HG03064 (cell line): Measurements from ENCODE around the gene MAP1LC3B2.

Source experiments
- ATAC-seq: cut with Tn5 transposase; IDR thresholded peaks from one replicate; pipeline ENCODE4 v1.9.1; 2021; ENCODE audit warnings: low read depth; ENCODE audit not compliant: unreplicated experiment

The MAP1LC3B2 gene

DNA sequence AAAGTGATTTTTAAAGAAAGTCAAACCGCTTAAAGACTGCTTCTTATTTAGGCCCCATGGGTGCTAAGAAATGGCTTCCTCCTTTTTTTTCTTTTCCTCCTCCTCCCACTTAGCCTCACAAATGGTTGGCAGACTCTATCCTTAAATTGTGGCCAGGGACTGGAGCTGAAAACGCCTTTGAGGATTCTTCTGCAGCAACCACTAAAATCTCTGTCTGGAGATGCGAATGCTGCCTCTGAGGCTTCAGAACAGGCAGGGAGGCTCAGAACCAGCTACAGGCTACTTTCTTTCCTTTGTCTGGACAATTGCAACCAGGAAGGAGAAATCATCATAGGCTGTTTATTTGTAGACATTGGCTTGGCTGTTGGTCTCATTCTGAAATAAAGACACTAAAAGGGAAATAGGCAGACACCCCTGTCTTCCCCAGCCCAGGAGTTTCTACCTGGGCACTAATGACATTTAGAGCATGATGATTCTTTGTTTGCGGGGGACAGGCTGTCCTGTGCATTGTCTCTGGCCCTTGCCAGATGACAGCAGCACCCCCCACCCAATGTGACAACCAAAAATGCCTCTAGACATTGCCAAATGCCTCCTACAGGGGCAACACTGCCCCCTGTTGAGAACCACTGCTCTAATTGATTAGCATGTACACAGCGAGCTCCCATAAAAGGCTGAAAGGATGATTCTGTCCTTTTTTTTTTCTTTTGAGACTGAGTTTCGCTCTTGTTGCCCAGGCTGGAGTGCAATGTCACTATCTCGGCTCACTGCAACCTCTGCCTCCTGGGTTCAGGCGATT, 50.3 kb downstream of the MAP1LC3B2 start:
- no peak for ATAC-seq

DNA sequence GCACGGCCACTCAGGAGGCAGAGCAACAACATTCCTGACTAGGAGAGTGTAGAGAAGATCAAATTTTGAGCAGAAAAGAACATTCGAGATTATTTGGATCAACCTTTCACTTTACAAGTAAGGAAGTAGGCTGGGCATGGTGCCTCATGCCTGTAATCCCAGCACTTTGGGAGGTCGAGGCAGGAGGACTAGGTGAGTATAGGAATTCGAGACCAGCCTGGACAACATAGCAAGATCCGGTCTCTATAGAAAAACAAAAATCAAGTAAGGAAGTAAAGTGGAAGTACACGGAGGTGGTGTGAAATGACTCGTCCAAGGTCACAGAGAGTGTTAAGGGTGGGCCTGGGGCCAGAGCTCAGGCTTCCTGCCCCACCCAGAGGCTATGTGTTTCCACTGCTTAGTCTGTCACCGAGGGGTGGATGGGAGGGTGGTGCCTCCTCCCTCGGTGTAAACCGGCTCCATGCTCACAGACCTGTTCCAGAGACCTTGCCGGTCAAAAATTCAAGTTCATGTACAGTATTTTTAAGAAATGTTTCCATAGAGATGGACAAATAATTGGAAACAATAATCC, 51.9 kb downstream of the MAP1LC3B2 start:
- no peak for ATAC-seq

DNA sequence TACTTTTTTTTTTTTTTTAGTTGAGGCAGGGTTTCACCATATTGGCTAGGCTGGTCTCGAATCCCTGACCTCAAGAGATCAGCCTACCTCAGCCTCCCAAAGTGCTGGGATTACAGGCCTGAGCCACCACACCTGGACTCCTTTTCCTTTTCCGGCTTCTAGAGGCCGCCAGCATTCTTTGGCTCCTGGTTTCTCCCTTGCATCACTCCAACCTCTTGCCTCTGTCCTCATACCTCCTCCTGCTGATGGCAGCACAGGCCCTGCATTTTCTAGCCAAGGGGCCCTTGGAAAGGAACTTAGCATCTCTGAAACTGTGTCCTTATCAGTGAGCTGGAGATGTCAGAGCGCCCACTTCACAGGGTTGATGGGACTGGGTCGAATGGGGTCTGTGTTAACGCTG, 53.3 kb downstream of the MAP1LC3B2 start:
- ATAC-seq, result no peak

DNA sequence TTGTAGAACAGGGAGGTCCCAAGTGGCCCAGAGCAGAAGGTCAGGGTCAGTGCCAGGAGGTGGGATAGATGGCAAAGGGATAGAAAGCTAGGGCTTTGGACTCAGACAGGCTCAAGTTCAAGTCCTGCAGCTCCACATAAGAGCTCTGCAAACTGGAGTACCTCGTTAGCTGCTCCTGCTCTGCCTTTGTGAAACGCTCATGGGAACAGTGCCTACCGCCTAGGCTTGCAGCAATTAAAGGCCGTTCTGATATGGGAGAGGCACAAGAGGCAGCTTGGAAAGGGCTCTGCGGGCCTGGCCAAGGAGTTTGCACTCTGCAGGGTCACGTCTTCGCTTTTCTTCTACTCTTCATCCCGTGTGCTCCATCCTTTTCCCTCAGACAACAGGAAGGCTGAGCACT, 54.1 kb downstream of the MAP1LC3B2 start:
- no peak for ATAC-seq

DNA sequence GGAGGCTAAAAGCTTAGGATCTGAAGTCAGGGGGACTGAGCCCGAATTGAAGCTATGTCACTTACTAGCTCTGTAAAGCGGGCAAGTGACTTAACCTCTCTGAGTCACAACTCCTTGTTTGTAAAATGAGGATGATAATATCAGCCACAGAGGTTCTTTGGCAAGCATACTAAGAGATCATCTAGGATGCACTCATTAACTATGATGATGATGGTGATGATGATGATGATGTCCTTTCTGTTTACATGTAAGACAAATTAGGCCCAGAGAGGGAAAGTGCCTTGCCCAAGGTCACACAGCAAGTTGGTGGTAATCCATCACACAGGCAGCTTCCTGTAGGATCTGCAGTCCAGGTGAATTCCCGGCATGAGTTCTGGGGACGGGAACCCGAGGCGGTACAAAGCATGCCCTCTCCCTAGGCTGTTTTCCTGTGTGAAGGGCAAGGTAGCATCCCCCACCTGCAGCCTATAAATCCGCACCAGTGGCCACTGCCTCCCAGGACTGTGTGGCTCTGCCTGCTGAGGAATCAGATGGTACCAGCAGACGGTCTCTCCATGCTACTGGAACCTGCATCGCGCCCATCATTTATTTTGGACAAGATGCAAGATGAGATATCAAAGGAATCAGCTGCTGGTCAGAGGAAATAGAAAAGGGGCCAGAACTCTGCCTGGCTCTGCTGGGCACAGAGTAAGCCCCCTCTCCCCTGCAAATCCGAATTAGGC, 55.2 kb downstream of the MAP1LC3B2 start:
- no peak for ATAC-seq

DNA sequence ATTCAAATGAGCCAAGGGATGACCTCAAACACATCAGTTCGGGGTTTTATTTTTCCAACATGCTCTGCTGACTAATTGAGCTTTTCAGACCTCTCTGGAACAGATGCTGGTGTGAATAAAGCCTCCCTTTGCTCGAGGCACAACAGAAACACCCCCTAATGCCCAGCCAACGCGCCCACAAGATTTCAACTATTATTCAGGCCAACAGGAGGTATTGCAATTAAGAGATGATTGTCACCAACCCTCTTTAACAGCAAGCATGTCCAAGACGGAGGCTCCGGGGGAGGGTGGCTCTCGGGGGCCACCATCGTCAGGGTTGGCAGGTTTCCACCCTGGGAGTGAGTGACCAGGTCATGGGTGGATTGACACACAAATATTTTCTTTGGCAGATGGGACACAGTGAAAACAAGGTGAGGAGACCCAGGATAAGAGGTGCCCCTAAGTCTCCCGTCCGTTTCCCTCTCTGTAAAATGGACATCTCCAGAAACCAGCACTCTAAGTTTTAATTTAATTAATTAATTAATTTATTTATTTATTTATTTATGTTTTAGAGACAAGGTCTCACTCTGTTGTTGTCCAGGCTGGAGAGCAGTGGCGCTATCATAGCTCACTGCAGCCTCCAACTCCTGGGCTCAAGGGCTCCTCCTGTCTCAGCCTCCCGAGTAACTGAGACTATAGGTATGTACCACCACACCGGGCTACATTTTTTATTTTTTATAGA, 56.1 kb downstream of the MAP1LC3B2 start:
- no peak for ATAC-seq

DNA sequence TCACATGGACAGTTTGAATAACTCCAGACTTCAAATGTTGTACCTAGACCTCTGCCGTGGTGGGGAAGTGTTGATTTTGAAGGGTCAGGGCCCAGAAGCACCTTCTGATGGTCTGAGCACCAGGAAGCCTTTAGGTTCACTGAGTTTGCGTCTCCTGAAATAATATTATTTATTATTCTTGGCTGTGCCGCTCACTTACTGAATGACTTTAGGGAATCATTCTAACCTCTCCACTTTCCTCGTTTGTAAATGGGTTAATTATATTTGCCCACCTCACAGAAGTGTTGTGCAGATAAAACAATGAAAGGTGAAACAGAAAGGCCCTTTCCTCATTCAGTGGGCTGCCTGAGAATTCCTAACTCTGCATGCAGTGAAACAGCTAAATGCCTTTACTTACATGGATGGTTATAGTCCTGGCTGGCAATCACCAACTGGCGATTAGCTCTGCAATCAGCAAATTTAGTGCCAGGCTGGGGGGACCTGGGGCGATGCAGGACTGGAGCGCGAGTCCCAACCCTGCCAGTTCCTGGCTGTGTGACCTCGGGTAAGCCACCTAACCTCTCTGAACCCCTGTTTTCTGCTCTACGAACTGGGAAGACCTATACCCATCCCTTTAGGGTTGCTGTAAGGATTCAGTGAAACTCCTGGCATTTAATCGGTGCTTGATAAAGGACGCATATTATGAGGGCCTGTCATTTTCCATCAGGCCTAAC, 57.5 kb downstream of the MAP1LC3B2 start:
- ATAC-seq, result no peak

DNA sequence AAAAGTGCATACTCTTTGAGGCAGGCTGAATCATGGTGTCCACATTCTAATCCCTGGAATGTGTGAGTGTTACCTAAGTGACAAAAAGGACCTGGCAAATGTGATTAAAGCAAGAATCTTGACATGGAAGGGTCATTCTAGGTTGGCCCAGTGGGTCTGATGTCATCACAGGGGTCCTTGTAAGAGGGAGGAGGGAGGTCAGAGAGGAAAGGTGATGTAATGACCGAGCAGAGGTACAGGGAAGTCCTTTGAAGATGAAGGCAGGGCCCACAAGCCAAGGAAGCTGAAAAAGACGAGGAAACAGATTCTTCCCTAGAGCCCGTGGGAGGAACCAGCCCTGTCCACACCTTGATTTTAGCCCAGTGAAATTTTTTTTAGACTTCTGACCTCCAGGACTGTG, 60.1 kb downstream of the MAP1LC3B2 start:
- no peak for ATAC-seq

DNA sequence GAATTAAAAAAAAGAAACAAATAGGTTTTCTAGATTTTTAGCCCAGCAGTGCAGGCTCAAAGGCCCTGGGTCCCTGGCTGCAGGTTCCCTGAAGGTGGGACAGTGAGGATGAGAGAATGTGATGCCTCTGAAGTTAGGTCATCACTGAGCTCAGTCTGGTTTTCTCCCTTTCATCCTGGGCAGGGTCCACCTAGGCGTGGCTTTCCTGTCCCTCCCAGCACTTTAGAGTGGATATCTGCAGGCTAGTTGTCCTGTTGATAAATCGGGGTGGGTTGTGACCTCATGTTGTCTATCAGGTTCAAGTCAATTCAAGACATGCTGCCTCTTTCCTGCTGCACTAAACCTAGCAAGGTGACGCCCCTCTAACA, 60.9 kb downstream of the MAP1LC3B2 start:
- ATAC-seq, result no peak

DNA sequence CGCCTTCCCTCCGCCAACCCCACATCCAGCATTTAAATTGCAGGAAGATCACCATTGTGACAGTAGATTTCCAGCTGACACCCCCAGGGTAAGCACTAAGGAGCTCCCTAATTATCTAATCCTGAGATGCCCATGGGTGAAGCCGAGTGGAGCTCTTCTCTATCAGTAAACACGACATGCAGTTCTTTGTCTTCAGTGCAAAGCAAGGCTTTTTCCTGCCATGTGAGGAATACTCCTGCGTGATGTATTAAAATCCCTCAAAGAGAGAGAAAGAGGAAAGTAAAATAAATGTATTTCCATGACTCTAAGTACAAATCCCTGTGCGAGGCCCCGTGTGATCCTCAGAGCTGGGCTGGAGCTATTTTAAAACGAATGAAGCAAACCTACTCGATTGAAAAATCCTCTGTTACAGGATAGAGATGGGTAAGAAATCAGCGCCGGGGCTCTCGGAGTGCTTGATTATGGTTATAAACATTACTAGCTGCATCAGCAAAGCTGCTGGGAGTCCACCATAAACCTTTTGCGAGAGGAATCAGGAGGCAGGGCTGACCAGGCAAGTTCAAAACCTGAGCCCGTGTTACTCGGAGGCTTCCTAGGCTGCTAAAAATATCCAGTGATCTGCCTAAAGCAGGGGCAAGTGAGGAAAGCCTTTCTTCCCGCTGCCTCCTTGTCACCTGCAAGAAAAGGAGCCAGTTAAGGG, 61.5 kb downstream of the MAP1LC3B2 start:
- ATAC-seq, result no peak

DNA sequence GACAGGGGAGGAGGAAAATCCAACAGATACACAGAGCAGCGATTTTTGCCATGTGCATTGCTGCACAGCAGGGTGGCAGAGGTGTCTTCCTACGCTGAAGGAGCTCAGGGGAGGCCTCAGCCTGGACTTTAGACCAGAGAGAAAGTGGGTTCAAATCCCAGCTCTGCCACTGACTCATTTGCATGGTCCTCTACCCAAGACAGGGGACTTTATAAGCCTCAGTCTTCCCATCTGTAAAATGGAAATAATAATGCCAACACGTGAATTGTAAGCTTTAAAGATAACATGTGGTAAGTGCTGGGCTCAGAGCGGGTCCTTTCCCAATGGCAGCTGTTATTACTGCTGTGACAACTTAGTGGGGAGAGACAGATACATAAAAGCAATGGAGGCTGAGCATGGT, 62.0 kb downstream of the MAP1LC3B2 start:
- no peak for ATAC-seq

DNA sequence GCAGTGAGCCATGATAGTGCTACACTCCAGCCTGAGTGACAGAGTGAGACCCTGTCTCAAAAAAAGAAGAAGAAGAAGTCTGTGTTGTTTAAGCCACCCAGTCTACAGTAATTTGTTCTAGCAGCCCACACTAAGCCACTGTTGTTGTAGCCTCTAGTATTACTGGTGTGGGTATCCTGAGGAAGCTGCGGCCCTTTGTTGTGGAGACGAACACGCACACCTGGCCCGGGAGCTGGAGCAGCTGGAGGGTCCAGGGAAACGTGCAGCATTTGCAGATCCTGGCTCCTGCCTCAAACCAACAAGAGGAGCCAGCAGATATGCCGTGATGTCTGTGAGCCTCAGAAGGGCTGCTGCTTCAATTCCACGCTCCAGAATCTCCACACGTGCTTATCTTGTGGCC, 65.3 kb downstream of the MAP1LC3B2 start:
- no peak for ATAC-seq

DNA sequence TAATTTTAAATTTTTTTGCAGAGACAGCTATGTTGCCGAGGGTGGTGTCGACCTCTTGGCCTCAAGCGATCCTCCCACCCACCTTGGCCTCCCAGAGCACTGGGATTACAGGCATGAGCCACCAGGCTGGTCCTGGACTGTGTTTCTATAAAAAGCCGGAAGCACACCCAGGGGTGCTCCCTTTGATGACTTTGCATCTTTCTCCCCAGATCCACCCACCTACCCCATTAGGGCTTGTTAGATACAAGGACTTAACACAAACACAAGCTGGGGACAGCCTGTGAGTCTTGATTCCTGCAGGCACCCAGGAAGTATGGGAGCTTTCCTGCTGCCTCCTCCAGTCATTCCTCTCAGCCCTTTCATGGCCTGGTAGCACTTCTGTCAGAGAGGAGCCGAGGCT, 67.0 kb downstream of the MAP1LC3B2 start:
- no peak for ATAC-seq
